ENCODE data around the gene HSPB7. TPM values are rescaled to one million over a fixed set of nuclear protein-coding genes. Genes with fewer than 3 reads are reported as not detected.

The HSPB7 gene
- total RNA-seq (1.0 and 4.5 TPM in 2 replicates), polyA plus RNA-seq (10.1 and 14.2 TPM in 2 replicates), polyA minus RNA-seq (ENCODE audit: low replicate concordance) (15.2 and 16.3 TPM in 2 replicates)
- polyA plus RNA-seq (2012): 16.4 and 25.3 TPM in 2 replicates

- Histone ChIP-seq H2AFZ (ENCODE audit: low read length) (peak within 1 kb of the TSS; percentile 86), H3K4me1 (ENCODE audit: control insufficient read depth, extremely low read depth, insufficient read depth, low read length) (peaks cover 28% of the 10 kb centered on the region), H3K4me2 (ENCODE audit: extremely low read depth, insufficient read depth, low read length) (peak within 1 kb of the TSS; percentile 21), H4K20me1 (ENCODE audit: control insufficient read depth, extremely low read depth, insufficient read depth, low read length) (no peaks in the 10 kb centered on the region), H3K4me3 (replicated peaks in 1 of 4; ENCODE audit: control extremely low read depth in 1 of 4, insufficient read depth in 1 of 4, low read depth in 3 of 4, low read length in 4 of 4) (peak within 1 kb of the TSS in 1 of 4 experiments; percentile 37), H3K9ac (ENCODE audit: insufficient read depth, low read length) (peak within 1 kb of the TSS; percentile 73), H3K36me3 (ENCODE audit: control insufficient read depth, insufficient read depth, low read length) (no peaks in the 10 kb centered on the region), H3K27me3 (ENCODE audit: control insufficient read depth, insufficient read depth, low read length) (no peaks in the 10 kb centered on the region), H3K9me3 (ENCODE audit: control insufficient read depth, insufficient read depth, low read depth, low read length) (no peaks in the 10 kb centered on the region), H3K79me2 (ENCODE audit: control insufficient read depth, insufficient read depth, low read length) (no peaks in the 10 kb centered on the region), H3K27ac (ENCODE audit: insufficient read depth, low read length) (peak within 1 kb of the TSS; percentile 81)
- DNase-seq (ENCODE audit: low read depth in 2 of 2): peak; percentile 67 to 69
- TF ChIP-seq, protein P1, sequence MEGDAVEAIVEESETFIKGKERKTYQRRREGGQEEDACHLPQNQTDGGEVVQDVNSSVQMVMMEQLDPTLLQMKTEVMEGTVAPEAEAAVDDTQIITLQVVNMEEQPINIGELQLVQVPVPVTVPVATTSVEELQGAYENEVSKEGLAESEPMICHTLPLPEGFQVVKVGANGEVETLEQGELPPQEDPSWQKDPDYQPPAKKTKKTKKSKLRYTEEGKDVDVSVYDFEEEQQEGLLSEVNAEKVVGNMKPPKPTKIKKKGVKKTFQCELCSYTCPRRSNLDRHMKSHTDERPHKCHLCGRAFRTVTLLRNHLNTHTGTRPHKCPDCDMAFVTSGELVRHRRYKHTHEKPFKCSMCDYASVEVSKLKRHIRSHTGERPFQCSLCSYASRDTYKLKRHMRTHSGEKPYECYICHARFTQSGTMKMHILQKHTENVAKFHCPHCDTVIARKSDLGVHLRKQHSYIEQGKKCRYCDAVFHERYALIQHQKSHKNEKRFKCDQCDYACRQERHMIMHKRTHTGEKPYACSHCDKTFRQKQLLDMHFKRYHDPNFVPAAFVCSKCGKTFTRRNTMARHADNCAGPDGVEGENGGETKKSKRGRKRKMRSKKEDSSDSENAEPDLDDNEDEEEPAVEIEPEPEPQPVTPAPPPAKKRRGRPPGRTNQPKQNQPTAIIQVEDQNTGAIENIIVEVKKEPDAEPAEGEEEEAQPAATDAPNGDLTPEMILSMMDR (conservative IDR thresholded peaks at IDR 0.05 in 1 of 2, IDR thresholded peaks at IDR 0.05 in 1 of 2; ENCODE audit: low read depth in 1 of 2, low read length in 2 of 2): no peak
- no peak for TF ChIP-seq EZH2 (IDR thresholded peaks at IDR 0.05; ENCODE audit: low read length, missing control alignments)
These were observed at the start of gene HSPB7 for GRCh38 chr1:16017461-16018303. Gene HSPB7 (minus strand): TSS chr1:16018043. CDS start chr1:16017963, 80 bp downstream.

GRCh38 chr1:16067127-16067768 lies 49.4 kb upstream of the HSPB7 start:
- peak in 1 of 2 donors; percentile 31 for DNase-seq (ENCODE audit: low read depth in 2 of 2)
- H3K9ac ChIP-seq (ENCODE audit: insufficient read depth, low read length): no peak overlapping the region

More at GRCh38 chr1:16067127-16067768, 49.4 kb upstream of the HSPB7 start:
- Histone ChIP-seq H3K36me3 (ENCODE audit: control insufficient read depth, insufficient read depth, low read length) (no peaks in the 10 kb centered on the region), H3K27ac (ENCODE audit: insufficient read depth, low read length) (no peak overlapping the region), H3K4me3 (replicated peaks in 1 of 4; ENCODE audit: control extremely low read depth in 1 of 4, insufficient read depth in 1 of 4, low read depth in 3 of 4, low read length in 4 of 4) (no peak overlapping the region), H3K79me2 (ENCODE audit: control insufficient read depth, insufficient read depth, low read length) (no peaks in the 10 kb centered on the region), H3K27me3 (ENCODE audit: control insufficient read depth, insufficient read depth, low read length) (peaks cover 7% of the 10 kb centered on the region), H4K20me1 (ENCODE audit: control insufficient read depth, extremely low read depth, insufficient read depth, low read length) (no peaks in the 10 kb centered on the region), H3K4me1 (ENCODE audit: control insufficient read depth, extremely low read depth, insufficient read depth, low read length) (no peaks in the 10 kb centered on the region), H3K9me3 (ENCODE audit: control insufficient read depth, insufficient read depth, low read depth, low read length) (no peaks in the 10 kb centered on the region), H2AFZ (ENCODE audit: low read length) (no peak overlapping the region), H3K4me2 (ENCODE audit: extremely low read depth, insufficient read depth, low read length) (no peak overlapping the region)
- no peak for TF ChIP-seq EZH2 (IDR thresholded peaks at IDR 0.05; ENCODE audit: low read length, missing control alignments)
- TF ChIP-seq, protein P1 (conservative IDR thresholded peaks at IDR 0.05 in 1 of 2, IDR thresholded peaks at IDR 0.05 in 1 of 2; ENCODE audit: low read depth in 1 of 2, low read length in 2 of 2): no peak

Measured in fibroblast of lung (primary cell).